IPS-18c (cell line): ENCODE results near the gene MRPL55.
A peak's percentile ranks its signal among the peaks of the same experiment; 100 is the strongest.

ENCODE experiments used
- H3K4me3 ChIP-seq: 2 replicates; pipeline ENCODE4 v1.7.0; 2013; ENCODE audit warnings: low read depth, mild to moderate bottlenecking, low read length, moderate library complexity; ENCODE audit not compliant: insufficient read depth
- H3K9me3 ChIP-seq: one replicate; pipeline ENCODE4 v1.6.1; 2013; ENCODE audit warnings: mild to moderate bottlenecking, low read length, moderate library complexity; ENCODE audit not compliant: control insufficient read depth, insufficient read depth

Gene MRPL55

GRCh38 chr1:228149406-228150119 is 40.5 kb upstream of the MRPL55 start, which contains the start of gene GJC2:
GJC2 (plus strand) TSS chr1:228149930; CDS start chr1:228157759, 7,829 bp downstream.
- no peaks in the 10 kb centered on the region for H3K9me3 ChIP-seq
- no peak within 1 kb of the TSS for H3K4me3 ChIP-seq

- Histone ChIP-seq H3K4me3 (no peak overlapping the region), H3K9me3 (no peaks in the 10 kb centered on the region)
Observed at GRCh38 chr1:228148935-228149405, 39.9 kb upstream of the MRPL55 start.

- Histone ChIP-seq H3K9me3 (no peaks in the 10 kb centered on the region), H3K4me3 (no peak overlapping the region)
Observed at GRCh38 chr1:228148196-228148861, 39.2 kb upstream of the MRPL55 start.

DNA sequence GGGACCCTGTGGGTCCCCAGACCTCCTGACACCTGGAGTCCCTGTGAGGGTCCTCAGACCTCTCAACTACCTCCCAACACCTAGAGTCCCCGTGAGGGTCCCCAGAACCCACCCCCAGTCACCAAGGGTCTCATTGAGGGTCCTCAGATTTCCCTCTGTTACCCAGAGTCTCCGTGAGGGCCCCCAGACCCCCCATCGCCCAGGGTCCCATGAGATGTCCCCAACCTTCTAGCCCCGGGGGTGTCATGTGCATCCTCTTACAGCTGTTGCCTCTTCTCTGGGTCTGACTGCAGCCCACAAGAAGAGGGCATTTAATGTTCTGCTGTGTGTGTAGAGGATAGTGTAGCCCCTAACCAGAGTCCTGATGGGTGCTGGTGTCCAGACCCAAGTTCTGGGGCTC is 38.7 kb upstream of the MRPL55 start:
- H3K4me3 ChIP-seq: no peak overlapping the region

GRCh38 chr1:228147151-228147693 is 38.1 kb upstream of the MRPL55 start:
- Histone ChIP-seq H3K9me3 (no peaks in the 10 kb centered on the region), H3K4me3 (no peak overlapping the region)

More for the DNA sequence above, 38.7 kb upstream of the MRPL55 start:
- no peaks in the 10 kb centered on the region for H3K9me3 ChIP-seq

- Histone ChIP-seq H3K4me3 (no peak overlapping the region), H3K9me3 (no peaks in the 10 kb centered on the region)
Observed at GRCh38 chr1:228146417-228147150, 37.5 kb upstream of the MRPL55 start.

DNA sequence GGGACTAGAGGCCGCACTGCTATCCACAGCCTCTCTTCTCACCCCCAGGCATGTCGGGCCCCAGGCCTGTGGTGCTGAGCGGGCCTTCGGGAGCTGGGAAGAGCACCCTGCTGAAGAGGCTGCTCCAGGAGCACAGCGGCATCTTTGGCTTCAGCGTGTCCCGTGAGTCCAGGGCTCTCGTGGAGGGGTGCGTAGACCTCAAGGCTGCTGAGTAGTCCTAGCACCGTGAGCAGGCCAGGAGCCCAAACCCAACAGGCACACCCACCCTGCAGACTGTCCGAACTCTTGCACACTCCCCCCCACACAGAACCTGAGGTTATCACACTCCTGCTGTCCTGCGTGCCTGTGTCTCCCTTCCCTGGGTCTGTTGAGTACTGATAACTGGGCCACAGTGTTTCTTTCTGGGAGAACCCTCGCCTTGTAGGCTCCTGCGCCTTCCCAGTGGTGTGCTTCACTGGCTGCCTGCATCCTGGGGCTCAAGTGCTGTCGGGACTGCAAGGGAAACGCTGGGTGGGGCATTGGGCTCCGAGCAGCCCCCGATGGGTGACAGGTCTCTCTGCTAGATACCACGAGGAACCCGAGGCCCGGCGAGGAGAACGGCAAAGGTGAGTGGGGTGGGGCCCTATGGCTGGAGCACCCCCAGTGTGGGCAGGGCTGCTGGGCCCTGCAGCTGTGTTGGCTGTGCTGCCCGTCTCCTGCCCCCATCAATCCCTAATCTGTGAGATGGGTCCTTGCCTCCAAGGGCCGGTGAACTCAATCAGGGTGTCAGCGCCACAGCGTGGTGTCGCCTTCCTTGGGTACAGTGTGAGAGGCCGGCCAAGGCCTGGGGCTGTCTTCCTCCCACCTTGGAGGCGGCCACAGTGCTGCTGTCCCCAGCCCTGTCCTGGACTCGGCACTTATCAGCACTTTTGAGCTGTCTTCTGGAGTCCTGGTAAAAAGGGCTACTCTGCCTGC is 36.6 kb upstream of the MRPL55 start:
- Histone ChIP-seq H3K4me3 (no peak overlapping the region), H3K9me3 (no peaks in the 10 kb centered on the region)

- no peaks in the 10 kb centered on the region for H3K9me3 ChIP-seq
- H3K4me3 ChIP-seq: no peak overlapping the region
Observed at GRCh38 chr1:228144993-228145343, 35.9 kb upstream of the MRPL55 start.

DNA sequence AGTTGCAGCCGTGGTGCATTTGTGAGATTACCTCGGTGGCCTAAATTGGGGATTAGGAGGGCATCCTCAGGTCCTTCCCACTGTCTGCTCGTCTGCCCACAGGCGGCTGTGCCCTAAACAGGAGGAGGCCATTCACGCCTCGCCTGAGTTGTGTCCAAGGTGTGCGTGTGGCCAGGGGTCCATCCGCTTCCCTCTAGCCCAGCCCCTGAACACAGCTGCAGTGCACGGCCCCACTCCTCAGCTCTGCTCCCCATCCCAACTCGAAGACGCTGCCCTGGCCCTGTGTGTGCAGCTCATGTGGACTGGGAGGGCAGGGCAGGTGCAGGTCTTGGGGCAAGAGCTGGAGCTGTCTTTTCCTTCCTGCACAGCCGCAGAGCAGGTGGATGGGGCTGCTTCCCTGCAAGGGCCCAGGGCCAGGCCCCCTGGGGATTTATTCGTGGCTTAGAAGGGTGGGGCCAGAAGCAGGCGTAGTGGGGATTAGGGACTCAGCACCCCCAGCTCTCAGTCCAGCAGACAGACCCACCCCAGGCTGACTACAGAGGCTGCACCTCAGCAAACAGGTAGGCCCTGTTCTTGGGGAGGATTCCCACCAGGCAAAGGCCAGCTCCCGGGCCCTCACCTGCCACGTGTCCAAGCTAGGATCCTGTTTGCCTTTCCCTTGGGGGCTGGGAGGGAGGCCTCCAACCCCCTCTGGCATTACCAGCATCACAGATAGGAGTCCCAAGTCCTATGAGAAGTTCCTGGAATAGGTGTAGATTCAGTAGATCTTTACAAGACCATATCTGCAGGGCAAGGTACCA is 35.3 kb upstream of the MRPL55 start:
- H3K4me3 ChIP-seq: no peak overlapping the region

DNA sequence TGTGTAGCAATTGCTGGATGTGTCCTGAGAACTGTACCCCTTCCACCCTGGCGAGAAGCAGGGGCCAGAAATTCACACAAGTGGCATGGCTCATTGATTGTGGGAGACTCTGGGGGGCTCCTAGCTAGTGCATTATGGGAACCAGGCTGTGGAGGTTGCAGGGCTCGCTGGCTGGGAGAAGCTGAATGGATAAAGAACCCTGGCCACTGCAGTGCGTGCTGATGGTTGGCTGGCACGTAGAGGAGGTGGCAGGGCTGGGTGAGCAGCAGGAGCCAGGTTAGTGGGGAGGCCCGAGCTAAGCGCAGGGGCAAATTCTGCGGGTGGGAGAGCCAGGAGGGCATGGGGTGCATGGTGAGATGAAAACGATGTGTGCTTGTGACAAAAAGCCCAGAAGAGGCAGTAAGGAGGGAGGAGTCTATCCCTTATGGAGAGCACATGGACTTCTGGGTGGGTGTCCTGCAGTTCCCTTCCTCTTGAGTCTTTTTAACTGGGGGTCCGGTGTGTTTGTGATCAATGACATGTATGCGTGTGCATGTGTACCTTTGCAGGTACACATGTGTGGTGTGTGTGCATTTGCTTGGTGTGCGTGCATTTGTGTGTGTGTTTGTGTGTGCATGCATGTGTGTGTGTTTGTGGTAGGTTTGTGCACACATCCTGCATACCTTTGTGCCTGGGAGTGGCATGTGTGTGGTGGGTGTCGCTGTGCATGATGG is 34.5 kb upstream of the MRPL55 start:
- H3K9me3 ChIP-seq: no peaks in the 10 kb centered on the region
- no peak overlapping the region for H3K4me3 ChIP-seq

More for the DNA sequence above, 35.3 kb upstream of the MRPL55 start:
- no peaks in the 10 kb centered on the region for H3K9me3 ChIP-seq

- H3K4me3 ChIP-seq: no peak overlapping the region
- H3K9me3 ChIP-seq: no peaks in the 10 kb centered on the region
Observed at GRCh38 chr1:228142701-228143136, 33.6 kb upstream of the MRPL55 start.

- no peak overlapping the region for H3K4me3 ChIP-seq
Observed at GRCh38 chr1:228142155-228142691, 33.1 kb upstream of the MRPL55 start.

DNA sequence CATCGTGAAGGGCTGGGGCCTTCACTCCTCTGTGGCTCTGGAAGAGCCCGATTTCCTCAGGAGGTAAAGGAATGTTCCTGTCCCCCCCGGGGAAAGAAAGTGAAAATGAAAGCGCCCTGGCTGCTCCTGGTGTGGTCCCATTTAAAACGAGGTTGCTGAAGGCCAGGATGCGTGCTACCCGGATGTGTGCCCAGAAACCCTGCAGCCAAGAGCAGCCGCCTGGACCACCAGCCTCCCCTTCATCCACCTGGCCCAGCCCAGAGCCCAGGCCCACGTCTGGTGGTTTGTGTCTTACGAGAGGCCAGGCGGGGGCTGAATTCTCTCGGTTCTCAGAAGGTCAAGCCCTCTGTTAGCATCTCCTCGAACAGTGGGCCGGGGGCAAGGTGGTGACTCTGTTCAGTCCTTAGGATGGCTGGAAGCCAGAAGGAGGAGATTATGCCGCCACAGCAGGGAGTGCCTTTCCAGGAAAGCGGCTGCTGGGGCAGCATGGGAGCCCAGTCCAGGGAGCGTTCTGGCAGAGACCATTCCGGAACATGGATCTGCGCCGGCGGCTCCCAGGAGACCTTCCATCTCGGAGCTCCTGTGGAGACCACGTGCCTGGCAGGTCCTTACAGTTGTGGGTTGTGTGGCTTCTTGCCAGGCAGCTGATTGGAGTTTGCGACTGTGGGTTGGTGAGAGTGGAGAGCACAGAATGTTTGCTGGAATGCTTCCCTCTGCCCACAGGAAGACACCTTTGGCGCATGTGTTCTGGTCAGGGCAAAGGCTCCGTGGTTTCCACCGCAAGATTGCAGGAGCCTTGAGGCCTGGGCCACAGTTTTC is 32.3 kb upstream of the MRPL55 start:
- peak overlapping the region; percentile 93 for H3K4me3 ChIP-seq
- H3K9me3 ChIP-seq: no peaks in the 10 kb centered on the region

More at GRCh38 chr1:228142155-228142691, 33.1 kb upstream of the MRPL55 start:
- H3K9me3 ChIP-seq: no peaks in the 10 kb centered on the region

DNA sequence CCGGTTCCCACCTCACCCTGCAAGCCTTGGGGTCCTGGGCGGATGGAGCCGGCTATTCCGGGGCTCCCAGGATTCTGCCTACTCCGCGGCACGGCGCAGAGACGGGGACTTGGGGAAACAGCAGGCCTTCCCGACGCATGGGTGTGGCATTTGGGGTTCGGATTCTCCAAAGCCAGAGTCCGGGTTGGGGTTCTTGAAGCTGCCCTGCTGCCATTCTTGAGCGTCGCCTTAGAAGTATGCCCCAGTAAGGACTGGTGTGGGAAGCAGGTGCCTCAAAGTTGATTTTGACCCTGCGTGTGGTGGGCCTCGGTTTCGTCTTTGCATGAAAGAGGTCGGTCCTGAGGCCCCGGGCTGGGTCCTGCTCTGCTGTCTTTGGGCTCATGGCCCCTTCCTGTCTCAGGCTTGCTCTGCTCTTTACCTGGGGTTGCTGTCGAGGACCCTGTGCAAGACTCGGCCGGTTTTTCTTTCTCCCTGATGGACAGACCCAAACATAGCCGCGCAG is 31.7 kb upstream of the MRPL55 start:
- peak overlapping the region; percentile 93 for H3K4me3 ChIP-seq
- H3K9me3 ChIP-seq: no peaks in the 10 kb centered on the region
